ENCODE data around the gene KCNK1.

KCNK1 gene

DNA sequence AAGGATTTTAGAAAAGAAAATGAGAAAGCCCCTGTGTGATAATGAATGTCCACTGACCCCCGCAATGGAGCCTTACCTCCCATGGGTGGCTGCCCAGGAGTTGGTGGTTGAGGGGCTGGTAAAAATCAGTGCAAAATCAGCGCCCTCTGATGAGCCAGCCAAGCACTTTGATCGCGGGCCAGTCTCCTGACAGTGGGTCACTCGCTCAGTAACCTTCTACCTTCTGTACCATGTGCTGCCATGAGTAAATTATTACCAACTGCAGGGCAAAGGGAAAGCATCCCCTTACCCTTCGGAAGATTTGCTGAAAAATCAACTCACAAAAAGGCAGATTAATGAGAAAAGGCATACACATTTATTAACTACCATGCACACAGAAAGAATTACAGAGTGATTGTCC, 58.8 kb downstream of the KCNK1 start:
- no peaks in the 10 kb centered on the region for H3K79me1 ChIP-seq (ENCODE audit: low read length)
- no peak overlapping the region for H3K27ac ChIP-seq (ENCODE audit: low read depth, low read length)
- no peak overlapping the region for H3K18ac ChIP-seq (ENCODE audit: low read length)
- no peak overlapping the region for H2AFZ ChIP-seq (ENCODE audit: insufficient read depth, low read length, poor library complexity)
- no peak overlapping the region for H3K4me2 ChIP-seq (ENCODE audit: low read length)
- no peaks in the 10 kb centered on the region for H3K9me3 ChIP-seq (ENCODE audit: insufficient read depth, low read depth, low read length)
- no peak overlapping the region for H4K8ac ChIP-seq (ENCODE audit: low read depth, low read length)
- no peak overlapping the region for H4K12ac ChIP-seq (ENCODE audit: low read depth, low read length)
- WGBS (ENCODE audit: extremely low coverage, insufficient coverage, insufficient read length): no CpG with 5 or more reads among the region's 6 CpGs
- H2BK120ac ChIP-seq (ENCODE audit: insufficient read depth, low read length, poor library complexity): no peak overlapping the region
- H4K91ac ChIP-seq (ENCODE audit: low read depth, low read length): no peak overlapping the region
- H3K4me3 ChIP-seq (ENCODE audit: low read depth, low read length): no peak overlapping the region
- H3K4ac ChIP-seq (ENCODE audit: low read depth, low read length): no peak overlapping the region
- H3K36me3 ChIP-seq (ENCODE audit: control insufficient read depth in 1 of 2, insufficient read depth in 2 of 2, low read length in 2 of 2): peaks cover 2 to 5% of the 10 kb centered on the region in 2 experiments
- H2AK5ac ChIP-seq (ENCODE audit: low read length): no peak overlapping the region
- H3K79me2 ChIP-seq (ENCODE audit: control insufficient read depth, insufficient read depth, low read length, poor library complexity): no peaks in the 10 kb centered on the region
- no peak overlapping the region for H2BK5ac ChIP-seq (ENCODE audit: low read depth, low read length, poor library complexity)
- no peak overlapping the region for H3K23ac ChIP-seq (ENCODE audit: low read length)
- H3K27me3 ChIP-seq (ENCODE audit: insufficient read depth, low read length): no peaks in the 10 kb centered on the region
- H3K9ac ChIP-seq (ENCODE audit: low read length): no peak overlapping the region
- no peak for DNase-seq
- H2BK12ac ChIP-seq (ENCODE audit: low read length): no peak overlapping the region
- no peak overlapping the region for H3K14ac ChIP-seq (ENCODE audit: low read length)
- peaks cover 6 to 9% of the 10 kb centered on the region in 2 experiments for H3K4me1 ChIP-seq (ENCODE audit: control insufficient read depth in 1 of 2, insufficient read depth in 2 of 2, low read length in 2 of 2)

GRCh38 chr1:233673261-233673946, 59.5 kb downstream of the KCNK1 start:
- peaks cover 2 to 5% of the 10 kb centered on the region in 2 experiments for H3K36me3 ChIP-seq (ENCODE audit: control insufficient read depth in 1 of 2, insufficient read depth in 2 of 2, low read length in 2 of 2)
- no peak overlapping the region for H2AFZ ChIP-seq (ENCODE audit: insufficient read depth, low read length, poor library complexity)
- no peak overlapping the region for H3K9ac ChIP-seq (ENCODE audit: low read length)
- H2BK12ac ChIP-seq (ENCODE audit: low read length): peak overlapping the region; percentile 36
- peaks cover 6 to 9% of the 10 kb centered on the region in 2 experiments for H3K4me1 ChIP-seq (ENCODE audit: control insufficient read depth in 1 of 2, insufficient read depth in 2 of 2, low read length in 2 of 2)
- no peak overlapping the region for H3K23ac ChIP-seq (ENCODE audit: low read length)
- WGBS (ENCODE audit: extremely low coverage, insufficient coverage, insufficient read length): no CpG with 5 or more reads among the region's 8 CpGs
- H3K4me3 ChIP-seq (ENCODE audit: low read depth, low read length): no peak overlapping the region
- H3K27me3 ChIP-seq (ENCODE audit: insufficient read depth, low read length): no peaks in the 10 kb centered on the region
- DNase-seq: peak in 1 of 2 donors; percentile 62
- no peak overlapping the region for H3K27ac ChIP-seq (ENCODE audit: low read depth, low read length)
- H3K79me2 ChIP-seq (ENCODE audit: control insufficient read depth, insufficient read depth, low read length, poor library complexity): no peaks in the 10 kb centered on the region
- H4K8ac ChIP-seq (ENCODE audit: low read depth, low read length): no peak overlapping the region
- no peak overlapping the region for H2AK5ac ChIP-seq (ENCODE audit: low read length)
- H4K91ac ChIP-seq (ENCODE audit: low read depth, low read length): no peak overlapping the region
- H4K12ac ChIP-seq (ENCODE audit: low read depth, low read length): no peak overlapping the region
- H3K18ac ChIP-seq (ENCODE audit: low read length): no peak overlapping the region
- H3K79me1 ChIP-seq (ENCODE audit: low read length): no peaks in the 10 kb centered on the region
- no peak overlapping the region for H3K4ac ChIP-seq (ENCODE audit: low read depth, low read length)
- no peaks in the 10 kb centered on the region for H3K9me3 ChIP-seq (ENCODE audit: insufficient read depth, low read depth, low read length)
- H2BK5ac ChIP-seq (ENCODE audit: low read depth, low read length, poor library complexity): peak overlapping the region; percentile 19
- H3K4me2 ChIP-seq (ENCODE audit: low read length): no peak overlapping the region
- no peak overlapping the region for H2BK120ac ChIP-seq (ENCODE audit: insufficient read depth, low read length, poor library complexity)
- peak overlapping the region; percentile 11 for H3K14ac ChIP-seq (ENCODE audit: low read length)

GRCh38 chr1:233673947-233674431, 60.1 kb downstream of the KCNK1 start:
- peaks cover 2 to 5% of the 10 kb centered on the region in 2 experiments for H3K36me3 ChIP-seq (ENCODE audit: control insufficient read depth in 1 of 2, insufficient read depth in 2 of 2, low read length in 2 of 2)
- H3K79me1 ChIP-seq (ENCODE audit: low read length): no peaks in the 10 kb centered on the region
- no peak overlapping the region for H3K23ac ChIP-seq (ENCODE audit: low read length)
- H3K9me3 ChIP-seq (ENCODE audit: insufficient read depth, low read depth, low read length): no peaks in the 10 kb centered on the region
- H3K18ac ChIP-seq (ENCODE audit: low read length): no peak overlapping the region
- H3K4me1 ChIP-seq (ENCODE audit: control insufficient read depth in 1 of 2, insufficient read depth in 2 of 2, low read length in 2 of 2): peaks cover 6 to 9% of the 10 kb centered on the region in 2 experiments
- H4K91ac ChIP-seq (ENCODE audit: low read depth, low read length): no peak overlapping the region
- no peak overlapping the region for H3K27ac ChIP-seq (ENCODE audit: low read depth, low read length)
- no peak overlapping the region for H4K8ac ChIP-seq (ENCODE audit: low read depth, low read length)
- H3K27me3 ChIP-seq (ENCODE audit: insufficient read depth, low read length): no peaks in the 10 kb centered on the region
- H2BK5ac ChIP-seq (ENCODE audit: low read depth, low read length, poor library complexity): peak overlapping the region; percentile 19
- no peak overlapping the region for H3K4me2 ChIP-seq (ENCODE audit: low read length)
- no peaks in the 10 kb centered on the region for H3K79me2 ChIP-seq (ENCODE audit: control insufficient read depth, insufficient read depth, low read length, poor library complexity)
- no peak overlapping the region for H3K4ac ChIP-seq (ENCODE audit: low read depth, low read length)
- no peak overlapping the region for H2AK5ac ChIP-seq (ENCODE audit: low read length)
- H3K9ac ChIP-seq (ENCODE audit: low read length): no peak overlapping the region
- peak overlapping the region; percentile 36 for H2BK12ac ChIP-seq (ENCODE audit: low read length)
- DNase-seq: peak; percentile 90 to 94
- H3K4me3 ChIP-seq (ENCODE audit: low read depth, low read length): no peak overlapping the region
- no CpG with 5 or more reads among the region's 5 CpGs for WGBS (ENCODE audit: extremely low coverage, insufficient coverage, insufficient read length)
- H3K14ac ChIP-seq (ENCODE audit: low read length): no peak overlapping the region
- no peak overlapping the region for H2AFZ ChIP-seq (ENCODE audit: insufficient read depth, low read length, poor library complexity)
- no peak overlapping the region for H4K12ac ChIP-seq (ENCODE audit: low read depth, low read length)
- H2BK120ac ChIP-seq (ENCODE audit: insufficient read depth, low read length, poor library complexity): no peak overlapping the region

DNA sequence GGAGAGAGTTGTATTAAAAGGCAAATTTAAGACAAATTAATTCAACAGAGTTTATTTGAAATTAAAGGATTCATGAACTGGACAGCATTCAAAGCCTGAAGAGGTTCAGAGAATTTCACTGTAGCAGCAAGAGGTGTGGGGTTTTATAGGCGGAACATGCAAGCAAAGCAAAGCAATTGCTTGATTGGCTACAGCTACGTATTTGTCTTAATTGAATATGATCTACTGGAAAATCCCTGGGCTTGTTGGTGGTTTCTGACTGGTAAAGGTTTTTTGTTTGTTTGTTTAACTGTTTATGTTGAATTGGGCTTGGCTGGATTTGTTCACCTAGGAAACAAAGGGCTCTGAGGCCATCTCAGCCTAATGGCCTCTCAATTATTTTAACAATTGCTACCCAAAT, 61.5 kb downstream of the KCNK1 start:
- H2AFZ ChIP-seq (ENCODE audit: insufficient read depth, low read length, poor library complexity): no peak overlapping the region
- no peaks in the 10 kb centered on the region for H3K79me2 ChIP-seq (ENCODE audit: control insufficient read depth, insufficient read depth, low read length, poor library complexity)
- H3K4me2 ChIP-seq (ENCODE audit: low read length): no peak overlapping the region
- H3K18ac ChIP-seq (ENCODE audit: low read length): no peak overlapping the region
- H3K4me1 ChIP-seq (ENCODE audit: control insufficient read depth in 1 of 2, insufficient read depth in 2 of 2, low read length in 2 of 2): peaks cover 6 to 9% of the 10 kb centered on the region in 2 experiments
- no peak overlapping the region for H2BK120ac ChIP-seq (ENCODE audit: insufficient read depth, low read length, poor library complexity)
- no peak for DNase-seq
- no peak overlapping the region for H3K4me3 ChIP-seq (ENCODE audit: low read depth, low read length)
- no peak overlapping the region for H2BK12ac ChIP-seq (ENCODE audit: low read length)
- no peak overlapping the region for H2BK5ac ChIP-seq (ENCODE audit: low read depth, low read length, poor library complexity)
- H3K23ac ChIP-seq (ENCODE audit: low read length): no peak overlapping the region
- no peak overlapping the region for H3K4ac ChIP-seq (ENCODE audit: low read depth, low read length)
- no peaks in the 10 kb centered on the region for H3K27me3 ChIP-seq (ENCODE audit: insufficient read depth, low read length)
- no CpG with 5 or more reads among the region's 2 CpGs for WGBS (ENCODE audit: extremely low coverage, insufficient coverage, insufficient read length)
- no peak overlapping the region for H4K8ac ChIP-seq (ENCODE audit: low read depth, low read length)
- peaks cover 2 to 5% of the 10 kb centered on the region in 2 experiments for H3K36me3 ChIP-seq (ENCODE audit: control insufficient read depth in 1 of 2, insufficient read depth in 2 of 2, low read length in 2 of 2)
- H4K12ac ChIP-seq (ENCODE audit: low read depth, low read length): no peak overlapping the region
- no peak overlapping the region for H3K14ac ChIP-seq (ENCODE audit: low read length)
- H3K9me3 ChIP-seq (ENCODE audit: insufficient read depth, low read depth, low read length): no peaks in the 10 kb centered on the region
- no peak overlapping the region for H3K27ac ChIP-seq (ENCODE audit: low read depth, low read length)
- no peaks in the 10 kb centered on the region for H3K79me1 ChIP-seq (ENCODE audit: low read length)
- H2AK5ac ChIP-seq (ENCODE audit: low read length): no peak overlapping the region
- no peak overlapping the region for H4K91ac ChIP-seq (ENCODE audit: low read depth, low read length)
- no peak overlapping the region for H3K9ac ChIP-seq (ENCODE audit: low read length)
